Astrocyte (in vitro differentiated cells and primary cell): ENCODE measurements around the gene CTSZ.

Experiments
- CTCF ChIP-seq: IDR thresholded peaks from 2 replicates; pipeline ENCODE4 v1.5.1; 2011; ENCODE audit warnings: low read depth, mild to moderate bottlenecking, inconsistent platforms, low read length, moderate library complexity; ENCODE audit not compliant: insufficient read depth
- EZH2 ChIP-seq: IDR thresholded peaks from 2 replicates; pipeline ENCODE4 v1.6.1; 2012; ENCODE audit warnings: mild to moderate bottlenecking, low read length, inconsistent platforms; ENCODE audit not compliant: insufficient read depth

DNA sequence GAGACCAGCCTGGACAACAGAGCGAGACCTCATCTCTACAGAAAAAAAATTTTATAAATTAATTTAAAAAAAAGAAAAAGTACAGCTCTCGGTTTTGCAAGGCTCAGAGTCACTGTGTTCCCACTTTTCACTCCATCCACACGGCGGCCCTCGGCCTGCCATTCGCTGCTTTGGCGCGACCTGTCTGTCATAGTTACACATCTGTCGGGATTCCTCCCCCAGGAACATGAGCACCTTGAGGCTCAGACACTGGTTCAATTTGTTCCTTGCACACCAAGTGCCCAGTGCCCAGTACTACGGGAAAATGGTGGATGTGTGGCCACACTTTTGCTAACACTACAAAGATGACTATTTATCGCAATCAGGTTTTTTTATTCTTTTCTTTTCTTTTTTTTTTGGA, 8.4 kb downstream of the CTSZ start:
- TF ChIP-seq EZH2 (no peak), CTCF (no peak)
